Caco-2 (cell line): ENCODE results near the gene RPS6KA4. TPM values are rescaled to one million over a fixed set of nuclear protein-coding genes. Genes with fewer than 3 reads are reported as not detected.

Experiments
- BruUV-seq: library from RNA; stranded (reverse); fragments of 400-500 nt; replicated peaks from 2 replicates; lab custom pipeline; 2021; lab: Mats Ljungman, UMichigan
- CTCF ChIA-PET: fragments of 300-600 bp; sonication (Branson Sonifier 250); formaldehyde crosslinking; loops from one replicate; lab custom pipeline; 2022; ENCODE audit warnings: antibody characterized with exemption; lab: Charles Lee
- POLR2A ChIA-PET: fragments of 300-600 bp; sonication (Branson Sonifier 250); formaldehyde crosslinking; loops from one replicate; lab custom pipeline; 2022; ENCODE audit warnings: antibody characterized with exemption; lab: Charles Lee
- DNase-seq, 2 experiments: peaks; one replicate each; pipeline versions ENCODE4 v3.0.0 to v3.0.0-alpha.2; 2020 to 2022
- H3K27me3 ChIP-seq: replicated peaks from 2 replicates; pipeline ENCODE4 v1.6.0; 2011; ENCODE audit warnings: low read length; ENCODE audit not compliant: control insufficient read depth, insufficient read depth
- H3K36me3 ChIP-seq: 2 replicates; pipeline ENCODE4 v1.5.1; 2011; ENCODE audit warnings: low read length; ENCODE audit not compliant: control insufficient read depth, insufficient read depth
- H3K4me1 ChIP-seq: fragments of 250-450 bp; sonication (Bioruptor Pico); 2 replicates; pipeline ENCODE4 v1.5.1; 2020; ENCODE audit warnings: mild to moderate bottlenecking
- H3K4me3 ChIP-seq: 2 replicates; pipeline ENCODE4 v1.5.1; 2011; ENCODE audit warnings: low read depth, mild to moderate bottlenecking, control low read depth, low read length
- H3K9me3 ChIP-seq: fragments of 250-450 bp; sonication (Bioruptor Pico); 2 replicates; pipeline ENCODE4 v1.5.1; 2020; ENCODE audit warnings: mild to moderate bottlenecking, moderate library complexity
- H3K27ac Mint-ChIP-seq: one replicate; pipeline ENCODE4 v1.8.0; 2022; ENCODE audit warnings: mixed read lengths; ENCODE audit not compliant: unreplicated experiment
- H3K27me3 Mint-ChIP-seq: one replicate; pipeline ENCODE4 v1.8.0; 2022; ENCODE audit warnings: mixed read lengths; ENCODE audit not compliant: insufficient read depth, unreplicated experiment
- H3K36me3 Mint-ChIP-seq: one replicate; pipeline ENCODE4 v1.8.0; 2022; ENCODE audit warnings: mild to moderate bottlenecking, mixed read lengths; ENCODE audit not compliant: insufficient read depth, unreplicated experiment
- H3K4me1 Mint-ChIP-seq: one replicate; pipeline ENCODE4 v1.8.0; 2022; ENCODE audit warnings: low read depth, mixed read lengths; ENCODE audit not compliant: unreplicated experiment
- H3K4me3 Mint-ChIP-seq: one replicate; pipeline ENCODE4 v1.8.0; 2022; ENCODE audit warnings: mild to moderate bottlenecking, moderate library complexity, mixed read lengths; ENCODE audit not compliant: unreplicated experiment
- H3K9me3 Mint-ChIP-seq: one replicate; pipeline ENCODE4 v1.8.0; 2022; ENCODE audit warnings: mixed read lengths; ENCODE audit not compliant: unreplicated experiment
- CTCF ChIP-seq, 2 experiments: fragments of 200-600 bp in 1 of 2; IDR thresholded peaks; 1 replicate in 1 of 2; 2 replicates in 1 of 2; pipeline versions ENCODE4 v1.5.1 to v1.8.0; 2011 to 2022; ENCODE audit warnings: antibody characterized with exemption in 1 of 2, control low read depth in 1 of 2, inconsistent platforms in 1 of 2, low read depth in 1 of 2, low read length in 1 of 2, mild to moderate bottlenecking in 1 of 2, moderate library complexity in 1 of 2; ENCODE audit not compliant: insufficient read depth in 1 of 2, severe bottlenecking in 1 of 2, unreplicated experiment in 1 of 2
- intact Hi-C: fragments of 100-400 bp; cut with micrococcal nuclease; formaldehyde crosslinking; loops from one replicate; pipeline ENCODE4 v1.10.0; 2022; ENCODE audit not compliant: unreplicated experiment
- total RNA-seq: library from RNA; stranded (reverse); gene quantifications from 2 replicates; pipeline ENCODE4 v1.2.3, GENCODE V29; 2022

The RPS6KA4 gene
- total RNA-seq, 1 experiment from 2014 or later: 95.7 TPM

DNA sequence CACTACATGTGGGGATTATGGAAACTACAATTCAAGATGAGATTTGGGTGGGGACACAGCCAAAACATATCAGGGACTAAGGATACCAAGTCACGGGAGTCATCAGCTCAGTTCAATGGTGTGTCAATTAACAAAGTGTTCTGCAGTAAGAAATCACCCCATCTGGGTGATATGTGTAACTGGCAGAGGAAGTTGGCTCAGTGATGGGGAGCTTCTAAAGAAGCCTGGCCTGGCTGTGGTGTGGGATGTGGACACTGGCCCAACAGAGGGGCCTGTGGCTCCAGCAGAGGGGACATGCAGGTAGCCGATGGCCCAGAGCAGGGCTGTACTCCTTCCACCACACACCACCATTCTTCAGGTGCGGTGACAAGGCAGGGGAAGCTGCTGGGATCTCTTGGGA lies 31.6 kb downstream of the RPS6KA4 start:
- Histone ChIP-seq H3K9me3 (no peaks in the 10 kb centered on the region), H3K4me3 (no peak overlapping the region), H3K27me3 (no peaks in the 10 kb centered on the region), H3K4me1 (peaks cover 36% of the 10 kb centered on the region), H3K36me3 (no peaks in the 10 kb centered on the region)
- Mint-ChIP-seq H3K36me3 (no peaks in the 10 kb centered on the region), H3K4me3 (no peak overlapping the region), H3K27ac (no peak overlapping the region), H3K9me3 (peaks cover 13% of the 10 kb centered on the region), H3K4me1 (peaks cover 23% of the 10 kb centered on the region), H3K27me3 (no peaks in the 10 kb centered on the region)
- BruUV-seq: no TSS peak
- no peak for DNase-seq
- ChIA-PET CTCF (interaction anchor here (0.6 kb wide), 1 partner anchor 33 kb away, joined by 3 read pairs; no protein-coding TSS in a partner anchor), POLR2A (no interaction called here)
- TF ChIP-seq CTCF (IDR thresholded peaks at IDR 0.05; ENCODE audit: insufficient read depth in 1 of 2, low read depth in 1 of 2, low read length in 1 of 2, severe bottlenecking in 1 of 2, unreplicated experiment in 1 of 2): no peak
- intact Hi-C loops: no loop called here

- Mint-ChIP-seq H3K4me3 (no peak overlapping the region), H3K4me1 (peaks cover 10% of the 10 kb centered on the region), H3K9me3 (peaks cover 13% of the 10 kb centered on the region), H3K27me3 (no peaks in the 10 kb centered on the region), H3K27ac (no peak overlapping the region), H3K36me3 (no peaks in the 10 kb centered on the region)
- CTCF ChIA-PET: no interaction called here
- Histone ChIP-seq H3K4me1 (peaks cover 38% of the 10 kb centered on the region), H3K27me3 (no peaks in the 10 kb centered on the region), H3K36me3 (no peaks in the 10 kb centered on the region), H3K4me3 (no peak overlapping the region), H3K9me3 (no peaks in the 10 kb centered on the region)
- TF ChIP-seq CTCF (IDR thresholded peaks at IDR 0.05; ENCODE audit: insufficient read depth in 1 of 2, low read depth in 1 of 2, low read length in 1 of 2, severe bottlenecking in 1 of 2, unreplicated experiment in 1 of 2): no peak
- DNase-seq: no peak
- intact Hi-C loops: no loop called here
- no TSS peak for BruUV-seq
- POLR2A ChIA-PET: no interaction called here
Observed at GRCh38 chr11:64391839-64392238, 32.9 kb downstream of the RPS6KA4 start.

DNA sequence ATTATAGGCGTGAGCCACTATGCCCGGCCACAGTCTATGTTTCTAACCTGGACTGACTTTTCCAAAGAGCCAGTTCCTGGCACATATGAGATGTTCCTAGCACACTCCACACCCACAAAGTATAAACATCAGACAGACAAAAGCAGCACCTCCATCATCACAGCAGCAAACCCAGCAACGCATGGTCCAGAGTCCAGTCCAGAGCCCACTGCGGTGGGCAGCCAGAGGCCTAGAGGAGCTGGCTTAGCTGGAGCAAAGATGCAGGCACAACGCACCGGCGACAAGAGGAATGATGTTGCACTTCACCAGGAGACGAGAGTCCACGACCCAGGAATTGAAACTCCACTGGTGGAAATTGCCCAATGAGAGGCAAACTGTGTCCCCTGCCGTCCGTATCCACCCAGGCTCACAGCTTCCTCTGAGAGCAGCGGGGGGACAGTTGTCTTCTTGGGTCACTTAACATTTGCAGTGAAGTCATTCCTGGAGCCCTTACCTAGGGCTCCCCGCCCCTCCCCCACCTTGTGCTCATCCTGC lies 36.6 kb downstream of the RPS6KA4 start:
- Mint-ChIP-seq H3K36me3 (no peaks in the 10 kb centered on the region), H3K27ac (no peak overlapping the region), H3K4me1 (no peaks in the 10 kb centered on the region), H3K27me3 (no peaks in the 10 kb centered on the region), H3K4me3 (no peak overlapping the region), H3K9me3 (no peaks in the 10 kb centered on the region)
- no TSS peak for BruUV-seq
- no peaks in the 10 kb centered on the region for H3K36me3 ChIP-seq
- H3K9me3 ChIP-seq: no peaks in the 10 kb centered on the region
- TF ChIP-seq CTCF (IDR thresholded peaks at IDR 0.05; ENCODE audit: insufficient read depth in 1 of 2, low read depth in 1 of 2, low read length in 1 of 2, severe bottlenecking in 1 of 2, unreplicated experiment in 1 of 2): no peak
- intact Hi-C loops: no loop called here
- ChIA-PET POLR2A (interaction anchor here (1.1 kb wide), 1 partner anchor 12 kb away, joined by 3 read pairs; no protein-coding TSS in a partner anchor), CTCF (interaction anchor here (1.2 to 1.4 kb wide), 2 partner anchors 10 to 78 kb away, joined by 4 to 5 read pairs; partner anchors contain the start of genes PRDX5 and TRMT112)
- no peak for DNase-seq
- no peaks in the 10 kb centered on the region for H3K27me3 ChIP-seq
- no peak overlapping the region for H3K4me3 ChIP-seq
- H3K4me1 ChIP-seq: peaks cover 42% of the 10 kb centered on the region
